SK-N-SH treated with all-trans-retinoic acid at 6 μM for 48 hours (cell line): ENCODE results near the gene UBA52.

Source experiments
- ATAC-seq: fragments of 200-7000 bp; cut with Tn5 transposase; 3 replicates; pipeline ENCODE4 v1.9.1; 2020; ENCODE audit warnings: mild to moderate bottlenecking, moderate library complexity
- ARNTL ChIP-seq: fragments of 450-650 bp; formaldehyde crosslinking; IDR thresholded peaks from 2 replicates; pipeline ENCODE4 v1.5.0; 2020; ENCODE audit warnings: low read depth, mild to moderate bottlenecking, moderate library complexity, borderline replicate concordance
- BACH2 ChIP-seq: fragments of 250-450 bp; sonication (Bioruptor Pico); IDR thresholded peaks from 2 replicates; pipeline ENCODE4 v1.9.0; 2021; ENCODE audit warnings: mild to moderate bottlenecking, borderline replicate concordance
- CREB5 ChIP-seq: fragments of 250-450 bp; sonication (Bioruptor Pico); IDR thresholded peaks from 2 replicates; pipeline ENCODE4 v1.5.1; 2020; ENCODE audit warnings: low read depth, mild to moderate bottlenecking, moderate library complexity
- CSDC2 ChIP-seq: fragments of 250-450 bp; sonication (Bioruptor Pico); IDR thresholded peaks from 2 replicates; pipeline ENCODE4 v1.5.0; 2020; ENCODE audit warnings: mild to moderate bottlenecking, moderate library complexity
- CSRNP3 ChIP-seq: fragments of 250-450 bp; sonication (Bioruptor Pico); IDR thresholded peaks from 2 replicates; pipeline ENCODE4 v1.5.1; 2021; ENCODE audit warnings: mild to moderate bottlenecking, moderate library complexity
- ESRRG ChIP-seq: fragments of 250-450 bp; sonication (Bioruptor Pico); IDR thresholded peaks from 2 replicates; pipeline ENCODE4 v1.6.1; 2021; ENCODE audit warnings: mild to moderate bottlenecking
- GLIS3 ChIP-seq: fragments of 250-450 bp; sonication (Bioruptor Pico); IDR thresholded peaks from 2 replicates; pipeline ENCODE4 v1.5.0; 2020; ENCODE audit warnings: mild to moderate bottlenecking, moderate library complexity
- ISL1 ChIP-seq: fragments of 250-450 bp; sonication (Bioruptor Pico); IDR thresholded peaks from 2 replicates; pipeline ENCODE4 v2.1.2; 2022; ENCODE audit warnings: mild to moderate bottlenecking, moderate library complexity
- OSR1 ChIP-seq: fragments of 250-450 bp; sonication (Bioruptor Pico); IDR thresholded peaks from 2 replicates; pipeline ENCODE4 v1.8.0; 2022; ENCODE audit warnings: moderate library complexity, mild to moderate bottlenecking, inconsistent platforms
- PATZ1 ChIP-seq: fragments of 250-450 bp; sonication (Bioruptor Pico); IDR thresholded peaks from 2 replicates; pipeline ENCODE4 v1.8.0; 2020; ENCODE audit warnings: mild to moderate bottlenecking, moderate library complexity, borderline replicate concordance
- PPARA ChIP-seq: fragments of 250-450 bp; sonication (Bioruptor Pico); IDR thresholded peaks from 2 replicates; pipeline ENCODE4 v1.5.0; 2020; ENCODE audit warnings: mild to moderate bottlenecking, borderline replicate concordance
- SNAI2 ChIP-seq: fragments of 250-450 bp; sonication (Bioruptor Pico); IDR thresholded peaks from 2 replicates; pipeline ENCODE4 v1.5.0; 2020; ENCODE audit warnings: mild to moderate bottlenecking, moderate library complexity
- TCF4 ChIP-seq: fragments of 250-450 bp; sonication (Bioruptor Pico); IDR thresholded peaks from 2 replicates; pipeline ENCODE4 v1.8.0; 2021; ENCODE audit warnings: mild to moderate bottlenecking, moderate library complexity, borderline replicate concordance
- TOX ChIP-seq: fragments of 250-450 bp; sonication (Bioruptor Pico); IDR thresholded peaks from 2 replicates; pipeline ENCODE4 v1.8.0; 2021; ENCODE audit warnings: mild to moderate bottlenecking, moderate library complexity, borderline replicate concordance
- TSHZ2 ChIP-seq: fragments of 250-450 bp; sonication (Bioruptor Pico); IDR thresholded peaks from 2 replicates; pipeline ENCODE4 v1.5.0; 2020; ENCODE audit warnings: mild to moderate bottlenecking, moderate library complexity
- ZC3H10 ChIP-seq: fragments of 250-450 bp; sonication (Bioruptor Pico); IDR thresholded peaks from 2 replicates; pipeline ENCODE4 v1.5.1; 2021; ENCODE audit warnings: mild to moderate bottlenecking, moderate library complexity
- ZFP3 ChIP-seq: fragments of 250-450 bp; sonication (Bioruptor Pico); IDR thresholded peaks from 2 replicates; pipeline ENCODE4 v1.5.0; 2020; ENCODE audit warnings: mild to moderate bottlenecking, moderate library complexity
- ZNF565 ChIP-seq: fragments of 450-650 bp; formaldehyde crosslinking; conservative IDR thresholded peaks from 2 replicates; pipeline ENCODE4 v1.5.0; 2020; ENCODE audit warnings: low read depth, mild to moderate bottlenecking, moderate library complexity
- ZNF70 ChIP-seq: fragments of 450-650 bp; formaldehyde crosslinking; IDR thresholded peaks from 2 replicates; pipeline ENCODE4 v1.5.0; 2020; ENCODE audit warnings: mild to moderate bottlenecking, moderate library complexity
- ZNF8 ChIP-seq: fragments of 450-650 bp; formaldehyde crosslinking; IDR thresholded peaks from 2 replicates; pipeline ENCODE4 v1.5.0; 2020; ENCODE audit warnings: mild to moderate bottlenecking, moderate library complexity
- TF ChIP-seq, protein P1 (sequence below): fragments of 250-450 bp; sonication (Bioruptor Pico); IDR thresholded peaks from 2 replicates; pipeline ENCODE4 v1.8.0; 2021; ENCODE audit warnings: low read depth, mild to moderate bottlenecking, moderate library complexity, borderline replicate concordance

The UBA52 gene

GRCh38 chr19:18562086-18562485, 9.6 kb upstream of the UBA52 start:
- no peak for ATAC-seq

GRCh38 chr19:18566953-18567352, 4.7 kb upstream of the UBA52 start:
- no peak for TF ChIP-seq OSR1 (CRISPR knock-in tag)
- TF ChIP-seq ESRRG, result no peak
- no peak for TF ChIP-seq CREB5 (CRISPR knock-in tag)
- TF ChIP-seq CSRNP3 (CRISPR knock-in tag), result no peak
- TF ChIP-seq ZFP3 (CRISPR knock-in tag), result no peak
- TF ChIP-seq, protein P1, sequence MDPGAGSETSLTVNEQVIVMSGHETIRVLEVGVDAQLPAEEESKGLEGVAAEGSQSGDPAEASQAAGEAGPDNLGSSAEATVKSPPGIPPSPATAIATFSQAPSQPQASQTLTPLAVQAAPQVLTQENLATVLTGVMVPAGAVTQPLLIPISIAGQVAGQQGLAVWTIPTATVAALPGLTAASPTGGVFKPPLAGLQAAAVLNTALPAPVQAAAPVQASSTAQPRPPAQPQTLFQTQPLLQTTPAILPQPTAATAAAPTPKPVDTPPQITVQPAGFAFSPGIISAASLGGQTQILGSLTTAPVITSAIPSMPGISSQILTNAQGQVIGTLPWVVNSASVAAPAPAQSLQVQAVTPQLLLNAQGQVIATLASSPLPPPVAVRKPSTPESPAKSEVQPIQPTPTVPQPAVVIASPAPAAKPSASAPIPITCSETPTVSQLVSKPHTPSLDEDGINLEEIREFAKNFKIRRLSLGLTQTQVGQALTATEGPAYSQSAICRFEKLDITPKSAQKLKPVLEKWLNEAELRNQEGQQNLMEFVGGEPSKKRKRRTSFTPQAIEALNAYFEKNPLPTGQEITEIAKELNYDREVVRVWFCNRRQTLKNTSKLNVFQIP, result no peak
- no peak for TF ChIP-seq ISL1 (CRISPR knock-in tag)
- ATAC-seq, result no peak

More at GRCh38 chr19:18562086-18562485, 9.6 kb upstream of the UBA52 start:
- no peak for TF ChIP-seq CREB5 (CRISPR knock-in tag)
- TF ChIP-seq GLIS3, result no peak
- no peak for TF ChIP-seq CSDC2
- no peak for TF ChIP-seq BACH2 (CRISPR knock-in tag)
- TF ChIP-seq ISL1 (CRISPR knock-in tag), result no peak
- TF ChIP-seq ZNF8 (CRISPR knock-in tag), result no peak
- no peak for TF ChIP-seq PPARA
- TF ChIP-seq TCF4, result no peak
- no peak for TF ChIP-seq ARNTL (CRISPR knock-in tag)
- TF ChIP-seq CSRNP3 (CRISPR knock-in tag), result no peak
- no peak for TF ChIP-seq PATZ1 (CRISPR knock-in tag)
- TF ChIP-seq SNAI2 (CRISPR knock-in tag), result no peak
- no peak for TF ChIP-seq ZNF565 (CRISPR knock-in tag)
- no peak for TF ChIP-seq ZNF70
- no peak for TF ChIP-seq ZFP3 (CRISPR knock-in tag)
- no peak for TF ChIP-seq ESRRG
- no peak for TF ChIP-seq ZC3H10 (CRISPR knock-in tag)
- TF ChIP-seq, protein P1, result no peak
- TF ChIP-seq TSHZ2 (CRISPR knock-in tag), result no peak
- no peak for TF ChIP-seq TOX (CRISPR knock-in tag)
